SK-N-SH (cell line): ENCODE results near the gene PRKCB. TPM values are rescaled to one million over a fixed set of nuclear protein-coding genes. Genes with fewer than 3 reads are reported as not detected.

Source experiments
- CTCF ChIA-PET: fragments of 300-600, 350-600 bp; formaldehyde crosslinking; extraction: SDS; loops from one replicate; lab custom pipeline; 2021; lab: Yijun Ruan, JAX
- POLR2A ChIA-PET: fragments of 350-600 bp; sonication (Branson Sonifier 250); formaldehyde crosslinking; extraction: SDS; loops from one replicate; lab custom pipeline; 2020; ENCODE audit warnings: antibody characterized with exemption, inconsistent platforms; lab: Yijun Ruan, JAX
- DNase-seq: peaks from one replicate; pipeline ENCODE4 v3.0.0; 2012
- H2AFZ ChIP-seq: fragments of 200-600 bp; sonication (generic); 2 replicates; pipeline ENCODE4 v1.8.1; 2016; ENCODE audit warnings: antibody characterized with exemption, mild to moderate bottlenecking, low read depth
- H3F3A ChIP-seq: fragments of 200-600 bp; sonication (generic); replicated peaks from 2 replicates; pipeline ENCODE3; 2016; ENCODE audit warnings: antibody characterized with exemption, mild to moderate bottlenecking; ENCODE audit not compliant: insufficient read depth
- H3K27ac ChIP-seq, 2 experiments: fragments of 200-500 bp in 1 of 2; fragments of 200-600 bp in 1 of 2; sonication (Bioruptor generic) in 1 of 2; sonication (generic), shearing (Covaris generic) in 1 of 2; 2 replicates each; pipeline versions ENCODE4 v1.5.1 to v1.6.1; 2014 to 2016; ENCODE audit warnings: low read depth in 2 of 2, inconsistent platforms in 1 of 2, low read length in 1 of 2, mild to moderate bottlenecking in 1 of 2, mixed read lengths in 1 of 2
- H3K27me3 ChIP-seq: fragments of 200-600 bp; sonication (generic), shearing (Covaris generic); 2 replicates; pipeline ENCODE4 v1.6.1; 2016; ENCODE audit warnings: mixed run types; ENCODE audit not compliant: insufficient read depth
- H3K36me3 ChIP-seq, 2 experiments: fragments of 200-500 bp in 1 of 2; fragments of 200-600 bp in 1 of 2; sonication (Bioruptor generic) in 1 of 2; sonication (generic) in 1 of 2; replicated peaks in 1 of 2; 2 replicates each; pipeline versions ENCODE3 to v1.5.1; 2014 to 2016; ENCODE audit warnings: low read length in 1 of 2, mild to moderate bottlenecking in 1 of 2; ENCODE audit not compliant: insufficient read depth in 2 of 2, control insufficient read depth in 1 of 2
- H3K4me1 ChIP-seq, 2 experiments: fragments of 200-500 bp in 1 of 2; fragments of 200-600 bp in 1 of 2; sonication (Bioruptor generic) in 1 of 2; sonication (generic), shearing (Covaris generic) in 1 of 2; 2 replicates each; pipeline versions ENCODE4 v1.5.1 to v1.6.1; 2014 to 2016; ENCODE audit warnings: low read depth in 1 of 2, low read length in 1 of 2, mixed run types in 1 of 2; ENCODE audit not compliant: insufficient read depth in 2 of 2, control insufficient read depth in 1 of 2
- H3K4me2 ChIP-seq: fragments of 200-600 bp; sonication (generic), shearing (Covaris generic); 2 replicates; pipeline ENCODE4 v1.6.1; 2017; ENCODE audit warnings: mixed run types
- H3K4me3 ChIP-seq, 2 experiments: fragments of 200-500 bp in 1 of 2; fragments of 200-600 bp in 1 of 2; sonication (Bioruptor generic) in 1 of 2; sonication (generic), shearing (Covaris generic) in 1 of 2; 2 replicates each; pipeline versions ENCODE4 v1.5.1 to v1.8.1; 2014 to 2016; ENCODE audit warnings: low read depth in 2 of 2, inconsistent platforms in 1 of 2, low read length in 1 of 2, mild to moderate bottlenecking in 1 of 2, mixed read lengths in 1 of 2, moderate library complexity in 1 of 2
- H3K79me2 ChIP-seq: fragments of 200-600 bp; sonication (generic); 2 replicates; pipeline ENCODE4 v1.8.1; 2017; ENCODE audit warnings: mild to moderate bottlenecking; ENCODE audit not compliant: insufficient read depth
- H3K9ac ChIP-seq: fragments of 200-600 bp; sonication (generic); 2 replicates; pipeline ENCODE4 v1.6.1; 2017; ENCODE audit warnings: mixed run types
- H3K9me2 ChIP-seq: fragments of 200-600 bp; sonication (generic); 2 replicates; pipeline ENCODE4 v1.6.1; 2017; ENCODE audit warnings: mixed run types
- H3K9me3 ChIP-seq: fragments of 200-600 bp; sonication (generic); 2 replicates; pipeline ENCODE4 v1.6.1; 2017; ENCODE audit warnings: mixed run types, mild to moderate bottlenecking, moderate library complexity
- H4K20me1 ChIP-seq: fragments of 200-600 bp; sonication (generic); 2 replicates; pipeline ENCODE4 v1.6.1; 2017; ENCODE audit warnings: mild to moderate bottlenecking, mixed run types; ENCODE audit not compliant: insufficient read depth
- CHD2 ChIP-seq: fragments of 150-350 bp; IDR thresholded peaks from 2 replicates; pipeline ENCODE4 v1.6.1; 2018; ENCODE audit warnings: low read length; ENCODE audit not compliant: partially characterized antibody
- CTCF ChIP-seq: fragments of 200-600 bp; sonication (generic); IDR thresholded peaks from 2 replicates; pipeline ENCODE4 v1.6.1; 2017; ENCODE audit warnings: antibody characterized with exemption, mild to moderate bottlenecking, moderate library complexity
- ELF1 ChIP-seq: IDR thresholded peaks from 2 replicates; pipeline ENCODE4 v1.4.0; 2012
- EZH2phosphoT487 ChIP-seq: fragments of 200-600 bp; sonication (generic); IDR thresholded peaks from 2 replicates; pipeline ENCODE4 v1.6.1; 2017; ENCODE audit warnings: low read depth, mixed run types, mild to moderate bottlenecking, antibody characterized with exemption, moderate library complexity, borderline replicate concordance
- GATA2 ChIP-seq: sonication (generic); formaldehyde crosslinking; IDR thresholded peaks from 2 replicates; pipeline ENCODE4 v1.5.0; 2020; ENCODE audit warnings: mild to moderate bottlenecking, missing genetic modification reagents
- JUND ChIP-seq: IDR thresholded peaks from 2 replicates; pipeline ENCODE4 v1.4.0; 2012
- NRF1 ChIP-seq: IDR thresholded peaks from 2 replicates; pipeline ENCODE4 v1.6.1; 2012; ENCODE audit warnings: low read depth, mild to moderate bottlenecking, low read length
- RAD21 ChIP-seq: IDR thresholded peaks from 2 replicates; pipeline ENCODE4 v1.6.1; 2012; ENCODE audit warnings: mild to moderate bottlenecking, low read length
- SIN3A ChIP-seq: IDR thresholded peaks from 2 replicates; pipeline ENCODE4 v1.6.1; 2012; ENCODE audit warnings: low read depth, mild to moderate bottlenecking, low read length, moderate library complexity, borderline replicate concordance
- SMC3 ChIP-seq: IDR thresholded peaks from 2 replicates; pipeline ENCODE4 v1.6.1; 2012; ENCODE audit warnings: low read depth, low read length, improper control_type of control experiment
- TCF12 ChIP-seq: IDR thresholded peaks from 2 replicates; pipeline ENCODE4 v1.4.0; 2012
- TEAD4 ChIP-seq: IDR thresholded peaks from 2 replicates; pipeline ENCODE4 v1.4.0; 2012; ENCODE audit warnings: mild to moderate bottlenecking, borderline replicate concordance; ENCODE audit not compliant: insufficient read depth
- YY1 ChIP-seq: IDR thresholded peaks from 2 replicates; pipeline ENCODE4 v1.4.0; 2012; ENCODE audit warnings: low read depth, mild to moderate bottlenecking
- WGBS: methylation state at CpG from one replicate; pipeline ENCODE4 v1.1.6; 2017; ENCODE audit warnings: low lambda C conversion rate; 5-methylcytosine and 5-hydroxymethylcytosine counted together
- polyA plus RNA-seq, 3 experiments: library from polyadenylated mRNA; depleted of rRNA; stranded (reverse); fragments of >200 nt; gene quantifications; 2 replicates each; pipeline ENCODE4 v1.2.3, GENCODE V29; 2012
- TF ChIP-seq, protein P1 (sequence below): IDR thresholded peaks from 2 replicates; pipeline ENCODE4 v1.6.1; 2012; ENCODE audit warnings: mild to moderate bottlenecking, low read depth, low read length, moderate library complexity

Gene PRKCB
- polyA plus RNA-seq, 1 of the 3 experiments (the other 2 are of a cell fraction): 0.12 TPM

DNA sequence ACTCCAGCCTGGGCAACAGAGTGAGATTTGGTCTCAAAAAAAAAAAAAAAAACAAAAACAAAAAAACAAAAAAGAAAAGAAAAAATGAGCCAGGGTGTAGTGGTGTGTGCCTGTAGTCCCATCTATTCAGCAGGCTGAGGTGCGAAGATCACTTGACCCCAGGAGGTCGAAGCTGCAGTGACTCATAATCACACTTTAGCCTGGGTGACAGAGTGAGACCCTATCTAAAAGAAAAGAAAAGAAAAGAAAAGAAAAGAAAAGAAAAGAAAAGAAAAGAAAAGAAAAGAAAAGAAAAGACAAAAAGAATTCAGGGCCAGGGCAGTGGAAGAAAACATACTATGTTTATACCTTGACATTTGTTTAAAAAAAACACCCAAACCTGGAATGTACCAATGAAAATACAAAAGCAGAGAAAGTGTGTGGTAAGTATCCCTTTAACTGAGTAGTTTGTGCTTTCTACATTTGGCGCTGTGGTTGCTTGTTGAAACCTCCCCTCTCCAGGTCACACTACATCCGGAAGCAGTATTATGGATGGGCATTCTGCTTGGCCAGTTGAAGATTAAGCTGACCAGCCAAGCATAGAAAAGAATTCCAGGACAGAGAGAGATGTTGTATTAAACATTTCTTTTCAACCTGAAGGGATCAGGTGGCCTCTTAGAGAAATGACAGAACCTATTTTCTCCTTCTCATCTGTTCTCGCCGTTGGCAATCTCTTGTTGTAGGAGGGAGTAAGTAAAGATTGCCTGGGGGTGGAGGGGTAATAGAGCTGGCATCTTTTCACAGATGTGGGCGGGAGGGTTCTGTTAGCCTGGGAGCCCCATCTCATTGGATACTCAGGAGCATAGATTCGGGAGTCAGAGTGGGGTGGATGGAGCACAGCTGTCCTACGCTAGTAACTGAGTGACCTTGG lies 12.1 kb upstream of the PRKCB start:
- Histone ChIP-seq H2AFZ (no peak overlapping the region), H3K79me2 (no peaks in the 10 kb centered on the region), H3F3A (no peaks in the 10 kb centered on the region), H3K27ac (no peak overlapping the region), H3K36me3 (no peaks in the 10 kb centered on the region), H3K4me2 (no peak overlapping the region), H4K20me1 (no peaks in the 10 kb centered on the region), H3K4me1 (no peaks in the 10 kb centered on the region), H3K9me3 (no peaks in the 10 kb centered on the region), H3K27me3 (no peaks in the 10 kb centered on the region; the same call in 1 of the 2 replicates), H3K9ac (no peak overlapping the region), H3K4me3 (no peak overlapping the region), H3K9me2 (no peaks in the 10 kb centered on the region)
- DNase-seq: no peak
- ChIA-PET POLR2A (no interaction called here), CTCF (interaction anchor here (1.1 kb wide), 1 partner anchor 218 kb away, joined by 3 read pairs; no protein-coding TSS in a partner anchor)
- 13% methylated on average over 9 of the region's 9 CpGs for WGBS
- TF ChIP-seq EZH2phosphoT487 (no peak), YY1 (no peak), NRF1 (no peak), ELF1 (no peak), TCF12 (no peak), CTCF (no peak)
- TF ChIP-seq, protein P1, sequence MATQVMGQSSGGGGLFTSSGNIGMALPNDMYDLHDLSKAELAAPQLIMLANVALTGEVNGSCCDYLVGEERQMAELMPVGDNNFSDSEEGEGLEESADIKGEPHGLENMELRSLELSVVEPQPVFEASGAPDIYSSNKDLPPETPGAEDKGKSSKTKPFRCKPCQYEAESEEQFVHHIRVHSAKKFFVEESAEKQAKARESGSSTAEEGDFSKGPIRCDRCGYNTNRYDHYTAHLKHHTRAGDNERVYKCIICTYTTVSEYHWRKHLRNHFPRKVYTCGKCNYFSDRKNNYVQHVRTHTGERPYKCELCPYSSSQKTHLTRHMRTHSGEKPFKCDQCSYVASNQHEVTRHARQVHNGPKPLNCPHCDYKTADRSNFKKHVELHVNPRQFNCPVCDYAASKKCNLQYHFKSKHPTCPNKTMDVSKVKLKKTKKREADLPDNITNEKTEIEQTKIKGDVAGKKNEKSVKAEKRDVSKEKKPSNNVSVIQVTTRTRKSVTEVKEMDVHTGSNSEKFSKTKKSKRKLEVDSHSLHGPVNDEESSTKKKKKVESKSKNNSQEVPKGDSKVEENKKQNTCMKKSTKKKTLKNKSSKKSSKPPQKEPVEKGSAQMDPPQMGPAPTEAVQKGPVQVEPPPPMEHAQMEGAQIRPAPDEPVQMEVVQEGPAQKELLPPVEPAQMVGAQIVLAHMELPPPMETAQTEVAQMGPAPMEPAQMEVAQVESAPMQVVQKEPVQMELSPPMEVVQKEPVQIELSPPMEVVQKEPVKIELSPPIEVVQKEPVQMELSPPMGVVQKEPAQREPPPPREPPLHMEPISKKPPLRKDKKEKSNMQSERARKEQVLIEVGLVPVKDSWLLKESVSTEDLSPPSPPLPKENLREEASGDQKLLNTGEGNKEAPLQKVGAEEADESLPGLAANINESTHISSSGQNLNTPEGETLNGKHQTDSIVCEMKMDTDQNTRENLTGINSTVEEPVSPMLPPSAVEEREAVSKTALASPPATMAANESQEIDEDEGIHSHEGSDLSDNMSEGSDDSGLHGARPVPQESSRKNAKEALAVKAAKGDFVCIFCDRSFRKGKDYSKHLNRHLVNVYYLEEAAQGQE: no peak

GRCh38 chr16:23824909-23825308 lies 10.9 kb upstream of the PRKCB start:
- TF ChIP-seq GATA2 (CRISPR knock-in tag) (no peak), CHD2 (no peak), YY1 (no peak), SIN3A (no peak), SMC3 (no peak), TEAD4 (no peak), RAD21 (no peak), JUND (no peak), ELF1 (no peak)
- 5% methylated on average over 4 of the region's 4 CpGs for WGBS
- Histone ChIP-seq H2AFZ (no peak overlapping the region), H3K9ac (no peak overlapping the region), H3K4me2 (no peak overlapping the region), H3K27me3 (no peaks in the 10 kb centered on the region; the same call in 1 of the 2 replicates), H3K36me3 (no peaks in the 10 kb centered on the region), H3K9me3 (no peaks in the 10 kb centered on the region), H3K79me2 (no peaks in the 10 kb centered on the region), H3K9me2 (no peaks in the 10 kb centered on the region), H3K4me3 (no peak overlapping the region), H3K4me1 (no peaks in the 10 kb centered on the region), H4K20me1 (no peaks in the 10 kb centered on the region), H3K27ac (no peak overlapping the region), H3F3A (no peaks in the 10 kb centered on the region)
- DNase-seq: no peak
- ChIA-PET POLR2A (no interaction called here), CTCF (interaction anchor here (1.1 kb wide), 1 partner anchor 217 kb away, joined by 3 read pairs; no protein-coding TSS in a partner anchor)
